Measurements from ENCODE around the gene TTC24.
"Not testable (repeated sequence)": the region's sequence is repeated elsewhere in the genome, so short reads cannot be mapped to it uniquely, and the experiment has no call there.

TTC24 gene

GRCh38 chr1:156615946-156616345 lies 36.4 kb downstream of the TTC24 start:
- no peak for DNase-seq

GRCh38 chr1:156616463-156616862 lies 36.9 kb downstream of the TTC24 start:
- peak in 1 of 2 experiments; percentile 29 for DNase-seq

- peak in 1 of 2 experiments; percentile 13 for DNase-seq
Observed at GRCh38 chr1:156618853-156619581, 39.5 kb downstream of the TTC24 start, which contains the start of gene HAPLN2. TSS of gene HAPLN2 (plus strand) at chr1:156619415. CDS start at chr1:156623491, 4,076 bp downstream.

- DNase-seq, result no peak
Observed at GRCh38 chr1:156619582-156619955, 40.0 kb downstream of the TTC24 start.

GRCh38 chr1:156622581-156623297 lies 43.2 kb downstream of the TTC24 start:
- no peak for DNase-seq

GRCh38 chr1:156623946-156624813 lies 44.7 kb downstream of the TTC24 start:
- DNase-seq, result peak; percentile 36 to 68

- no peak for DNase-seq
Observed at GRCh38 chr1:156624814-156625435, 45.4 kb downstream of the TTC24 start.

GRCh38 chr1:156625436-156626078 lies 46.0 kb downstream of the TTC24 start:
- DNase-seq, result peak; percentile 29 to 73

GRCh38 chr1:156626079-156626438 lies 46.5 kb downstream of the TTC24 start:
- no peak for DNase-seq

GRCh38 chr1:156627313-156627880 lies 47.9 kb downstream of the TTC24 start:
- DNase-seq, result peak; percentile 13 to 66

GRCh38 chr1:156629823-156630449 lies 50.4 kb downstream of the TTC24 start:
- no peak for DNase-seq

- DNase-seq, result not testable (repeated sequence)
Observed at GRCh38 chr1:156631152-156631551, 51.6 kb downstream of the TTC24 start.

- DNase-seq, result no peak
Observed at GRCh38 chr1:156632355-156632754, 52.8 kb downstream of the TTC24 start.
